NCI-H510A treated with DMSO at 0.1 percent for 48 hours (cell line): ENCODE results near the gene LOXL4.

Experiments used
- DNase-seq: peaks from one replicate; lab custom pipeline; 2025; lab: John Stamatoyannopoulos, UW

The LOXL4 gene

GRCh38 chr10:98267894-98268693 is at the start of gene LOXL4:
LOXL4 (minus strand) TSS chr10:98268194; CDS start chr10:98263019, 5,175 bp downstream.
- DNase-seq: peak; percentile 28

GRCh38 chr10:98316661-98317060 is 48.7 kb upstream of the LOXL4 start:
- DNase-seq: no peak

GRCh38 chr10:98316170-98316569 is 48.2 kb upstream of the LOXL4 start:
- no peak for DNase-seq

- no peak for DNase-seq
These were observed 46.7 kb upstream of the LOXL4 start for GRCh38 chr10:98314532-98315284.

- no peak for DNase-seq
These were observed 45.6 kb upstream of the LOXL4 start for GRCh38 chr10:98313598-98313997.

- no peak for DNase-seq
These were observed 44.8 kb upstream of the LOXL4 start for GRCh38 chr10:98312822-98313221.

GRCh38 chr10:98312349-98312748 is 44.4 kb upstream of the LOXL4 start:
- DNase-seq: no peak

GRCh38 chr10:98310701-98311100 is 42.7 kb upstream of the LOXL4 start:
- no peak for DNase-seq

GRCh38 chr10:98309366-98310355 is 41.7 kb upstream of the LOXL4 start:
- peak; percentile 89 for DNase-seq

- DNase-seq: no peak
These were observed 40.8 kb upstream of the LOXL4 start for GRCh38 chr10:98308669-98309365.

- no peak for DNase-seq
These were observed 40.0 kb upstream of the LOXL4 start for GRCh38 chr10:98307916-98308541.

- DNase-seq: no peak
These were observed 38.5 kb upstream of the LOXL4 start for GRCh38 chr10:98306501-98306900.

- no peak for DNase-seq
These were observed 35.6 kb upstream of the LOXL4 start for GRCh38 chr10:98303569-98303968.

- no peak for DNase-seq
These were observed 34.9 kb upstream of the LOXL4 start for GRCh38 chr10:98302741-98303365.

- DNase-seq: no peak
These were observed 33.8 kb upstream of the LOXL4 start for GRCh38 chr10:98301664-98302319.

- no peak for DNase-seq
These were observed 32.7 kb upstream of the LOXL4 start for GRCh38 chr10:98300526-98301229.

- no peak for DNase-seq
These were observed 31.3 kb upstream of the LOXL4 start for GRCh38 chr10:98299341-98299740.

- DNase-seq: no peak
These were observed 28.5 kb upstream of the LOXL4 start for GRCh38 chr10:98296524-98296923.

- DNase-seq: no peak
These were observed 27.9 kb upstream of the LOXL4 start for GRCh38 chr10:98295907-98296306.
